ENCODE data around the gene PRKCQ. TPM values are rescaled to one million over a fixed set of nuclear protein-coding genes. Genes with fewer than 3 reads are reported as not detected.

PRKCQ gene
- total RNA-seq, 2 donors from 2014 or later = 0.33 to 6.0 TPM

DNA sequence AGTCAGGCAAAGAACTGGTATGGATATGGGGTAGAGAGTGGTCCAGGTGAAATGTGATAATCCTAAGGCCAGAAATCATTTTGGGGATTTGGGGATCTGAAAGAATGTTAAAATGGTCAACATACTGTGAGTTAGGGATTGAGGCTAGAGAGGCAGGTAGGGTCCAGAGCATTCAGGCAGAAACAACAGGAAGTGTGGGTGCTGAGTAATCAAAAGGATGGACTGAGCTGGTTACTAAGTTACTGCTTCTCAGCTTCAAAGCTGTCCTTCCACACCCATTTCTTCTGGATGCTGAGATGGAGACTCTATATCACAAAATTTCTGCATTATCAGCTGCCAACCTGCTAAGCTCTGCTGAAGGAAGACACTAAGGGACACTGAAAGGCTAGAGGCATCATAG lies 30.6 kb upstream of the PRKCQ start:
- intact Hi-C loops (cut with DNase I) = no loop called here

DNA sequence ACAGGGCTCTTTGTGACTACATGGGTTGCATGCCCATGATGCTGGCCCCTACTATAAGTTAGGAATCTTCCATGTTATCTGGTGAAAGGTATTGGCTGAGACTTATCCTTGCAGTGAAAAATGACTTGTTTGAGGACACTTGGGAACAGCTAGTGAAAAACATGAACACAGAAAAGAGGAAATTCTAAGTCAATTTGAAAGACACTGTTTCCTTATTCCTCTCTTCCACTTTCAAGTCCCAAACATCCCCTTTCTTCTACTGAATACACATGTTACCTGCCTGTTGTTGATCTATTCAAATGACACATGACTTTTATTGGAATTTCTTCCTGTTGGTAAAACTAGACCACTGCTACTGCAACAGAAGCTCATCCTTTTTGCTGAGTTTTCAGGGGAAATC lies 29.5 kb upstream of the PRKCQ start:
- Histone ChIP-seq H3K27ac (no peak overlapping the region), H3K4me1 (no peaks in the 10 kb centered on the region), H3K27me3 (no peaks in the 10 kb centered on the region), H3K9me3 (no peaks in the 10 kb centered on the region), H3K4me3 (no peak overlapping the region), H3K36me3 (replicated peaks in 1 of 2; ENCODE audit: insufficient read depth in 1 of 2, low read depth in 2 of 2) (no peaks in the 10 kb centered on the region)
- no peak for DNase-seq
- no peak for TF ChIP-seq POLR2A (IDR thresholded peaks at IDR 0.05)
- TF ChIP-seq, protein P1, sequence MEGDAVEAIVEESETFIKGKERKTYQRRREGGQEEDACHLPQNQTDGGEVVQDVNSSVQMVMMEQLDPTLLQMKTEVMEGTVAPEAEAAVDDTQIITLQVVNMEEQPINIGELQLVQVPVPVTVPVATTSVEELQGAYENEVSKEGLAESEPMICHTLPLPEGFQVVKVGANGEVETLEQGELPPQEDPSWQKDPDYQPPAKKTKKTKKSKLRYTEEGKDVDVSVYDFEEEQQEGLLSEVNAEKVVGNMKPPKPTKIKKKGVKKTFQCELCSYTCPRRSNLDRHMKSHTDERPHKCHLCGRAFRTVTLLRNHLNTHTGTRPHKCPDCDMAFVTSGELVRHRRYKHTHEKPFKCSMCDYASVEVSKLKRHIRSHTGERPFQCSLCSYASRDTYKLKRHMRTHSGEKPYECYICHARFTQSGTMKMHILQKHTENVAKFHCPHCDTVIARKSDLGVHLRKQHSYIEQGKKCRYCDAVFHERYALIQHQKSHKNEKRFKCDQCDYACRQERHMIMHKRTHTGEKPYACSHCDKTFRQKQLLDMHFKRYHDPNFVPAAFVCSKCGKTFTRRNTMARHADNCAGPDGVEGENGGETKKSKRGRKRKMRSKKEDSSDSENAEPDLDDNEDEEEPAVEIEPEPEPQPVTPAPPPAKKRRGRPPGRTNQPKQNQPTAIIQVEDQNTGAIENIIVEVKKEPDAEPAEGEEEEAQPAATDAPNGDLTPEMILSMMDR (IDR thresholded peaks at IDR 0.05) = no peak
- no peak for ATAC-seq
- intact Hi-C loops (cut with DNase I) = no loop called here

More for the DNA sequence above, 30.6 kb upstream of the PRKCQ start:
- TF ChIP-seq, protein P1 (IDR thresholded peaks at IDR 0.05) = no peak
- no peak for TF ChIP-seq POLR2A (IDR thresholded peaks at IDR 0.05)
- Histone ChIP-seq H3K4me3 (no peak overlapping the region), H3K36me3 (replicated peaks in 1 of 2; ENCODE audit: insufficient read depth in 1 of 2, low read depth in 2 of 2) (no peaks in the 10 kb centered on the region), H3K9me3 (no peaks in the 10 kb centered on the region), H3K4me1 (no peaks in the 10 kb centered on the region), H3K27ac (no peak overlapping the region), H3K27me3 (no peaks in the 10 kb centered on the region)
- ATAC-seq (no peak), DNase-seq (no peak)

GRCh38 chr10:6607778-6608177 lies 27.7 kb upstream of the PRKCQ start:
- TF ChIP-seq, protein P1 (IDR thresholded peaks at IDR 0.05) = no peak
- no peak for TF ChIP-seq POLR2A (IDR thresholded peaks at IDR 0.05)
- H3K27ac ChIP-seq = no peak overlapping the region

DNA sequence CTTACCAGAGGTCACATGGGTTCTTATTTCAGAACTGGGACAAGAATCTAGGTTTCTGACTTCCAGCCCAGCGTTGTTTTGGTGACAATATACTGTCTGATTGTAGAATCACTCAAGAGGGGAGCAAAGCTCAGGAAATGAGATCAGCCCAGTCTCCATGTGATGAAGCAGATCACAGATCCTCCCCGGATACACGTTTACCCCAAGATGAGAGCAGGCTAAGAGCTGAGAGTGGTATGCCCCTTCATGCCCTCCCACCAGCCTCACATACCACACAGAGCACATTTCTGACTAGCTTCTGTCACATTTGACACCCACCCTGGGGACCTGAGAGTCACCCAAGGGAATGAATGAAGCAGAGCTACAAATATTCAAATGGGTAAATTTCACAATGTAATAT lies 27.1 kb upstream of the PRKCQ start:
- H3K27me3 ChIP-seq = no peaks in the 10 kb centered on the region
- no peak overlapping the region for H3K27ac ChIP-seq
- H3K4me3 ChIP-seq = no peak overlapping the region
- TF ChIP-seq, protein P1 (IDR thresholded peaks at IDR 0.05) = no peak
- TF ChIP-seq POLR2A (IDR thresholded peaks at IDR 0.05) = no peak
- ATAC-seq (no peak), DNase-seq (no peak)
- intact Hi-C loops (cut with DNase I) = no loop called here
- WGBS, 2 donors = 85 to 86% methylated on average over 3 of the region's 3 CpGs
- no peaks in the 10 kb centered on the region for H3K9me3 ChIP-seq
- no peaks in the 10 kb centered on the region for H3K36me3 ChIP-seq (replicated peaks in 1 of 2; ENCODE audit: insufficient read depth in 1 of 2, low read depth in 2 of 2)
- H3K4me1 ChIP-seq = no peaks in the 10 kb centered on the region

More at GRCh38 chr10:6607778-6608177, 27.7 kb upstream of the PRKCQ start:
- Histone ChIP-seq H3K36me3 (replicated peaks in 1 of 2; ENCODE audit: insufficient read depth in 1 of 2, low read depth in 2 of 2) (no peaks in the 10 kb centered on the region), H3K9me3 (no peaks in the 10 kb centered on the region), H3K4me1 (no peaks in the 10 kb centered on the region), H3K4me3 (no peak overlapping the region), H3K27me3 (no peaks in the 10 kb centered on the region)
- DNase-seq = no peak
- WGBS, 2 donors = 71 to 75% methylated on average over 2 of the region's 2 CpGs
- intact Hi-C loops (cut with DNase I) = no loop called here
- no peak for ATAC-seq

Data from body of pancreas (tissue), 4 donors.